Measurements from ENCODE around the gene ERMN.

- no peak for TF ChIP-seq POLR2A (IDR thresholded peaks at IDR 0.05)
- TF ChIP-seq, protein P1, sequence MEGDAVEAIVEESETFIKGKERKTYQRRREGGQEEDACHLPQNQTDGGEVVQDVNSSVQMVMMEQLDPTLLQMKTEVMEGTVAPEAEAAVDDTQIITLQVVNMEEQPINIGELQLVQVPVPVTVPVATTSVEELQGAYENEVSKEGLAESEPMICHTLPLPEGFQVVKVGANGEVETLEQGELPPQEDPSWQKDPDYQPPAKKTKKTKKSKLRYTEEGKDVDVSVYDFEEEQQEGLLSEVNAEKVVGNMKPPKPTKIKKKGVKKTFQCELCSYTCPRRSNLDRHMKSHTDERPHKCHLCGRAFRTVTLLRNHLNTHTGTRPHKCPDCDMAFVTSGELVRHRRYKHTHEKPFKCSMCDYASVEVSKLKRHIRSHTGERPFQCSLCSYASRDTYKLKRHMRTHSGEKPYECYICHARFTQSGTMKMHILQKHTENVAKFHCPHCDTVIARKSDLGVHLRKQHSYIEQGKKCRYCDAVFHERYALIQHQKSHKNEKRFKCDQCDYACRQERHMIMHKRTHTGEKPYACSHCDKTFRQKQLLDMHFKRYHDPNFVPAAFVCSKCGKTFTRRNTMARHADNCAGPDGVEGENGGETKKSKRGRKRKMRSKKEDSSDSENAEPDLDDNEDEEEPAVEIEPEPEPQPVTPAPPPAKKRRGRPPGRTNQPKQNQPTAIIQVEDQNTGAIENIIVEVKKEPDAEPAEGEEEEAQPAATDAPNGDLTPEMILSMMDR (IDR thresholded peaks at IDR 0.05 in 4 of 5, conservative IDR thresholded peaks at IDR 0.05 in 1 of 5) = no peak
Observed at GRCh38 chr2:157361526-157361925, 35.9 kb upstream of the ERMN start.

All from gastrocnemius medialis (tissue), 4 donors.